Vagina (tissue), 2 donors: ENCODE measurements around the gene MTHFSD.

Source experiments
- POLR2A ChIP-seq, 2 donors: fragments of 450-650 bp; IDR thresholded peaks; one replicate each; pipeline ENCODE4 v1.6.1; 2017; ENCODE audit warnings: antibody characterized with exemption in 2 of 2, mild to moderate bottlenecking in 2 of 2, moderate library complexity in 2 of 2
- TF ChIP-seq, protein P1 (sequence below), 3 experiments: fragments of 450-650 bp in 2 of 3; fragments of 200-600 bp in 1 of 3; sonication (generic) in 1 of 3; IDR thresholded peaks; one replicate each; pipeline ENCODE4 v1.5.1; 2017 to 2019; ENCODE audit warnings: antibody characterized with exemption in 3 of 3, mild to moderate bottlenecking in 2 of 3, moderate library complexity in 2 of 3

- no peak for TF ChIP-seq POLR2A (IDR thresholded peaks at IDR 0.05)
- TF ChIP-seq, protein P1, sequence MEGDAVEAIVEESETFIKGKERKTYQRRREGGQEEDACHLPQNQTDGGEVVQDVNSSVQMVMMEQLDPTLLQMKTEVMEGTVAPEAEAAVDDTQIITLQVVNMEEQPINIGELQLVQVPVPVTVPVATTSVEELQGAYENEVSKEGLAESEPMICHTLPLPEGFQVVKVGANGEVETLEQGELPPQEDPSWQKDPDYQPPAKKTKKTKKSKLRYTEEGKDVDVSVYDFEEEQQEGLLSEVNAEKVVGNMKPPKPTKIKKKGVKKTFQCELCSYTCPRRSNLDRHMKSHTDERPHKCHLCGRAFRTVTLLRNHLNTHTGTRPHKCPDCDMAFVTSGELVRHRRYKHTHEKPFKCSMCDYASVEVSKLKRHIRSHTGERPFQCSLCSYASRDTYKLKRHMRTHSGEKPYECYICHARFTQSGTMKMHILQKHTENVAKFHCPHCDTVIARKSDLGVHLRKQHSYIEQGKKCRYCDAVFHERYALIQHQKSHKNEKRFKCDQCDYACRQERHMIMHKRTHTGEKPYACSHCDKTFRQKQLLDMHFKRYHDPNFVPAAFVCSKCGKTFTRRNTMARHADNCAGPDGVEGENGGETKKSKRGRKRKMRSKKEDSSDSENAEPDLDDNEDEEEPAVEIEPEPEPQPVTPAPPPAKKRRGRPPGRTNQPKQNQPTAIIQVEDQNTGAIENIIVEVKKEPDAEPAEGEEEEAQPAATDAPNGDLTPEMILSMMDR (IDR thresholded peaks at IDR 0.05), result no peak
Measured at GRCh38 chr16:86572041-86572521, 17.0 kb upstream of the MTHFSD start.
